BJ (cell line): ENCODE results near the gene PTPRM. TPM values are rescaled to one million over a fixed set of nuclear protein-coding genes. Genes with fewer than 3 reads are reported as not detected.
A peak's percentile ranks its signal among the peaks of the same experiment; 100 is the strongest.

Source experiments
- CTCF ChIA-PET: fragments of 350-600 bp; formaldehyde crosslinking; extraction: SDS; loops from one replicate; lab custom pipeline; 2021; ENCODE audit warnings: antibody characterized with exemption, inconsistent platforms; lab: Yijun Ruan, JAX
- POLR2A ChIA-PET: fragments of 300-600 bp; sonication (Branson Sonifier 250); formaldehyde crosslinking; extraction: SDS; loops from one replicate; lab custom pipeline; 2021; ENCODE audit warnings: antibody characterized with exemption; lab: Charles Lee
- DNase-seq: peaks from one replicate; pipeline ENCODE4 v3.0.0-alpha.2; 2011; ENCODE audit warnings: low read depth
- H3K27me3 ChIP-seq: 2 replicates; pipeline ENCODE4 v1.6.0; 2011; ENCODE audit warnings: low read length; ENCODE audit not compliant: control insufficient read depth, insufficient read depth
- H3K36me3 ChIP-seq: 2 replicates; pipeline ENCODE4 v1.5.1; 2011; ENCODE audit warnings: low read length; ENCODE audit not compliant: control insufficient read depth, insufficient read depth
- H3K4me3 ChIP-seq: 2 replicates; pipeline ENCODE4 v1.5.1; 2011; ENCODE audit warnings: low read depth, mild to moderate bottlenecking, control low read depth, low read length
- CTCF ChIP-seq: IDR thresholded peaks from 2 replicates; pipeline ENCODE4 v1.5.1; 2011; ENCODE audit warnings: low read depth, mild to moderate bottlenecking, control low read depth, inconsistent platforms, low read length, moderate library complexity; ENCODE audit not compliant: insufficient read depth
- polyA minus RNA-seq: library from RNA; depleted of rRNA, polyadenylated mRNA; stranded (reverse); fragments of >200 nt; gene quantifications from 2 replicates; pipeline ENCODE4 v1.2.3, GENCODE V29; 2011; rRNA and poly(A)+ RNA removed
- polyA plus RNA-seq: library from polyadenylated mRNA; depleted of rRNA; stranded (reverse); fragments of >200 nt; gene quantifications from 2 replicates; pipeline ENCODE4 v1.2.3, GENCODE V29; 2011; rRNA removed

PTPRM gene
- polyA plus RNA-seq, result 149 TPM in 2 replicates
- polyA minus RNA-seq, result 64.4 and 74.7 TPM in 2 replicates

- peak within 1 kb of the TSS; percentile 91 for H3K4me3 ChIP-seq
- POLR2A ChIA-PET, result interaction anchor here (0.6 to 0.7 kb wide), 4 partner anchors 11 to 160 kb away, joined by 3 to 5 read pairs (median 4); no protein-coding TSS in a partner anchor
- CTCF ChIA-PET, result interaction anchor here (0.6 to 2.6 kb wide), 44 partner anchors 8 to 1451 kb away, joined by 3 to 19 read pairs (median 4); no protein-coding TSS in a partner anchor
- H3K27me3 ChIP-seq, result no peaks in the 10 kb centered on the region
- no peaks in the 10 kb centered on the region for H3K36me3 ChIP-seq
- TF ChIP-seq CTCF, result no peak
- no peak for DNase-seq
These were observed at the start of gene PTPRM for GRCh38 chr18:7566567-7567473. Gene PTPRM, plus strand, starts transcription at chr18:7567316. Its CDS starts 503 bp downstream, at chr18:7567819.

GRCh38 chr18:7517852-7518251 is 49.3 kb upstream of the PTPRM start:
- H3K4me3 ChIP-seq, result no peak overlapping the region
- POLR2A ChIA-PET, result no interaction called here
- H3K27me3 ChIP-seq, result peaks cover 2% of the 10 kb centered on the region; the same call in 1 of the 2 replicates
- CTCF ChIA-PET, result no interaction called here
- H3K36me3 ChIP-seq, result no peaks in the 10 kb centered on the region
- TF ChIP-seq CTCF, result no peak
- DNase-seq, result no peak

- CTCF ChIA-PET, result no interaction called here
- no peak for TF ChIP-seq CTCF
- H3K36me3 ChIP-seq, result no peaks in the 10 kb centered on the region
- no peak overlapping the region for H3K4me3 ChIP-seq
- DNase-seq, result no peak
- peaks cover 2% of the 10 kb centered on the region; the same call in 1 of the 2 replicates for H3K27me3 ChIP-seq
- POLR2A ChIA-PET, result no interaction called here
These were observed 46.8 kb upstream of the PTPRM start for GRCh38 chr18:7520200-7520785.

- Histone ChIP-seq H3K36me3 (no peaks in the 10 kb centered on the region), H3K4me3 (no peak overlapping the region), H3K27me3 (peaks cover 2% of the 10 kb centered on the region; the same call in 1 of the 2 replicates)
- ChIA-PET POLR2A (no interaction called here), CTCF (no interaction called here)
- TF ChIP-seq CTCF, result no peak
- DNase-seq, result no peak
These were observed 45.8 kb upstream of the PTPRM start for GRCh38 chr18:7521226-7521856.
